EL (cell line): ENCODE data around the gene NUP153.

ENCODE experiments used
- DNase-seq: peaks from one replicate; pipeline ENCODE4 v3.0.0-alpha.2; 2016

Gene NUP153

DNA sequence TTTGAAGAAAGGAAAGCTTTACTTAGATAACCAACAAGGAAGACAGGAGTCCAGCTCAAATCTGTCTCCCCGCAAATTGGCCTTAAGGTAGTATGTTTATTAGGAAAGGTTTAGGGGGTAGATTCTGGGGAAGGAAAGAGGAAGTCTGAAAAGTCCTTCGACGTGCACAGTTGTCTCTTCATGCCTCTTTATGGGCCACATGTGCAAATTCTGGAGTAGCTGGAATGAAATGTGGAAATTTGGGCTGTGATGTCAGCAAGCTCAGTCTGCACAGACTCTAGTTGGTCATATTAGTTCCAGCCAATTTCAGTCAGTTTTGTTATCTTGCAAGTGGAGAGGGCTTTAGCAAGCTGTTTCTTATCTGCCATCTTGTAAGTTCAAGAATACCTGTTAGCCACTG is 50.1 kb downstream of the NUP153 start:
- no peak for DNase-seq

DNA sequence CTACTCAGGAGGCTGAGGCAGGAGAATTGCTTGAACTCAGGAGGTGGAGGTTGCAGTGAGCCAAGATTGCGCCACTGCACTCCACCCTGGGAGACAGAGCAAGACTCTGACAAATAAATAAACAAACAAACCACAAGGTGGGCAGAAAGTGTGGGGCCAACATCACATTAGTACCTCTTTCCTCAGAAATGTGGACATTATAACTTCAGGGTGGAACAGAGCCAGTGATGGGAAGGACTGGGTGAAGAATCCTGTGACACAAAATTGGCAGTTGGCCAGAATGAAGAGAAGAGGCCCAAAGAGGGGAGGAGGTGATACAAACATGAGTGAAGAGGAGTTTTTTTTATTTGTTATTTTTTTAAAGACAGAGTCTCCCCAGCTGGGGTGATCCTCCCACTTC is 50.6 kb downstream of the NUP153 start:
- peak; percentile 18 for DNase-seq

DNA sequence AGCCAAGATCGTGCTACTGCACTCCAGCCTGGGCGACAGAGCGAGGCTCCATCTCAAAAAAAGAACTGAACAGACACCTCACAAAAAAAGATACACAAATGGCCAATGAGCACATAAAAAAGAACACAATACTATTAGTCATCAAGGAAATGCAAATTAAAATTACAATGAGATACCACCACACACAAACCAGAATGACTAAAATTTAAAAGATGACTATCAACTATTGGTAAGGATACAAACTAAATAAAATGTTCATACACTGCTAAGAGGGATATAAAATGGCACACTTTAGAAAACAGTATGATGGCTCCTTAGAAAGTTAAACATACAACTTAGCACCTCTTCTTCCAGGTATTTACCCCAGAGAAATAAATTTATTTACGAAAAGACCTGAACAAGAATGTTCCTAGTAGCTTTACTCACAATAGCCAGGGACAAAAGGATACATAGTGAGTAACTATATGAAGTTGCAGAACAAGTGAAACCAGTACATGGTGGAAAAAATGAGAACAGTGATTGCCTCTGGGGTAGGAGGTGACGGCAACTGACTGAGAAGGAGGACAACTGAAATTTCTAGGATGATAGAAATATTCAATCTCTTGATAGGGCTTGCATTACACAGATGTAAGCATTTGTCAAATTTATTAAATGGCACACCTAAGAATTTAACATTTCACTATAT is 53.4 kb downstream of the NUP153 start:
- no peak for DNase-seq

DNA sequence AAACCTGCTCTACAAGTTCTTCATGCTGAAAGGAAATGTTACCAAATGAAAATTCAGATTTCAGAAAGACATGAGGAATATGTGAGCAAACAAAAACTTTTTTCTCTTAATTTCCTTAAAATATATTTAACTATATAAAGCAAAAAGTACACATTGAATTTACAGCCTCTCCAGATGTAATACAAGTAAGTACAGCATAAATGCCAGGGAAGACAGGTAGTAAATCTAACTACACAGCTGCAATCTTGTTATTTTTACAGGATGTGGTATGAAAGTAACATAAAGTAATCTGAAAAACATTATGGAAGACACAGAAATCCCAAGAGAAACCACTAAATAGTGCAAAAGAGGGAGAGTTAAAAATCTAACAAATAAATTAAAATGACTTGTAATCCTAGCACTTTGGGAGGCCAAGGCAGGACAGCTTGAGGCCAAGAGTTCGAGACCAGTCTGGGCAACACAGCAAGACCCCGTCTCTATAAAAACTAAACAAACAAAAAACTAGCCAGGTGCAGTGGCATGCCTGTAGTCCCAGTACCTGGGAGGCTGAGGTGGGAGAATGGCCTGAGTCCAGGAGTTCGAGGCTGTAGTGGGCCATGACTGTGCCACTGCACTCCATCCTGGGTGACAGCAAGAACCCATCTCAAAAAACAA is 55.9 kb downstream of the NUP153 start:
- DNase-seq, result no peak

DNA sequence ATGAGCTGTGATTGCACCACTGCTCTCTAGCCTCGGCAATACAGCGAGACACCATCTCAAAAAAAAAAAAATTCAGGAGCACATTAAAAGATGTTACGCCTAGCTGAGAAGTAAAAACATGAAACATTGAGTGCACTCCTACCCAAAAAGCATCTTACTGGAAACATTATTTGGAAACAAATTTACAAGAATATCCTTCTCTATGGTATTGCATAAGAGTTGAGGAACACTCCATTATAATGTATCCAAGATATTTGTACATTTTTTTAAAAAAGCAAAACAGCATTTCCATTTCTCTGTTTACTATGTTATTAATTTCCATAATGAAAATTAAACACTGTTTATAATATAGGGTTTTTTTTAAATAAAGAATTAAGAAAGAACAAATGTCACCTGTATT is 58.0 kb downstream of the NUP153 start:
- no peak for DNase-seq

DNA sequence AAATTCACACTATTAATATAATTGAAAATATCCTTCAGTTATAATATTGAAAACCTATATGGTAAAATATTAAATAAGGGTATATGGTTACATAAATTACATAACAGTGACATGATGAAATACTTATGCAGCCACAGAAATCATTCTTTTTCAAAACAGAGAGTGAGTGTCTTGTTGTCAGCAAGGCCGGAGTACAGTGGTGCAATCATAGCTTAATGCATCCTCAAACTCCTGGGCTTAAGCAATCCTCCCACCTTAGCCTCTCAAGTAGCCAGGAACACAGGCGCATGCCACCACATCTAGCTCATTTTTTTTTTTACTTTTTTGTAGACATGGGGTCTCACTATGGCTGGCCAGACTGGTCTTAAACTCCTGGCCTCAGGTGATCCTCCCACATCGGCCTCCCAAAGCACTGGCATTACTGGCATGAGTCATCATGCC is 66.2 kb downstream of the NUP153 start:
- peak; percentile 22 for DNase-seq

DNA sequence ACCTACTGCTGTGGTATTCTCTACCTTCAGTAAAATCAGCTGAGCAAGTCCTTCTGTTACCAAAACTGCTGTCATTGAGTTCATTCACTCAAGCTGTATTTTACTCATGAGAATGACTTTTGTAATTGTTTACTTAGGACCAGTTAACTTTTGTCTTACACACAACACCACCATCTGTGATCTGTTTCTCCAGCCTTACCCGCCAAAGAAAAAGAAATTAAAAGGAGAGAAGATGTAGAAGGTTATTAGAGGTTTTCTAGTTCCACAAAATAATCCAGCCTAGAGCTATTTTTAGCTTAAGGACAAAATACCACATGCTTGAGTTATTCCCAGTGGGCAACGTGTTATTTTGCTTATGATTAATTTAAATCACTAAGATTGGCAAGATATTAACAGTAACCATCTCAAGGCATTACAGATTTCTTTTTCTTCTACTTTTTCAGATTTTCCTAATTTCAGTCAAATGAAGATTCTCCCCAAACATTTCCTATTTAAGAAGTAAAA is 68.5 kb downstream of the NUP153 start:
- no peak for DNase-seq

DNA sequence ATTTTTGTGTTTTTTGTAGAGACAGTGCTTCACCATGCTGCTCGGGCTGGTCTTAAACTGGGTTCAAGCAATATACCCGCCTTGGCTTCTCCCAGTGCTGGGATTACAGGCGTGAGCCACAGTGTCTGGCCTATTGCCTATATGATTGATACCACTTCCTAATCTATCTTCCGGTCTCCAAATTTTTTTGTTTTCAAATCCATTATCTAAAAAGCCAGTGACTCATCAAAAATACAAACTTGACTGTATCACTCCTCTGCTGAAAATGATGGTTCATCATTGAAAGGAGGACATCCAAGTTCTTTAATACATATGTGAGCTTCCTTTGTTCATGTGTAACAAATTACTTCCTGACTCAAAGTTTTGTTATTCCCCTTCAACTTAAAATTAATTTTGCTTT is 71.2 kb downstream of the NUP153 start:
- no peak for DNase-seq

DNA sequence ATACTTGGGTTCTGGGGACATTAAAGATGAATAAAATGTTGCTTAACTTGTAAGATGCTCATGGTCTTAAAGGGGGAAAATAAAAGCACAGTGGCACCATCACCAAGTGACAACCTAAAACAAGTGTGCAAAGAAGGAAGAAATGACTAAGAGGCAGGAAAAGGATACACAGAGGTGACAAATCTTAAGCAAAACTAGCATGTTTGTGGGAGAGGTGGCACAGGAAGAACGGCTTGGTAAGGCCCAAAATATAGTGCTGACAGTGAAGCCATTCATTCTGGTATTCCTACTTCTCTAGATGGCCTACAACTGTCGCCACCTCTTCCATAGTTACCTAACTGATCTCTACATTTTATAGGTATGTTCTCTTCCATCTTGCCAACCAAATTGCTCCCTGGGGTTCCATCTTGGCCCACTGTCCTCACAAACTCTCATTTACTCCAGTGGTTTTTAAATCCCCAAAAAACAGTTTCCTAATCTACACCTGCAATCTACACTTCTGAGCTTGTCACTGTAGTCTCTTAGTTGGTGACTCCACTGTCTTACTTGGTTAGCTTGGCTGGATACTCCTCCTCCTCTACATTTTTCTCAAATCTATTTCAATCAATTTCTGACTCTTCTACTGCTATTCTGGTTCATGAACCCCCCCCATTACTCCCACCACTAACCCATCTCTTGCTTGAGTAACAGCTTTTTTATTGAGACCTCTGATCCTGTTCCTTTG is 73.1 kb downstream of the NUP153 start:
- no peak for DNase-seq

DNA sequence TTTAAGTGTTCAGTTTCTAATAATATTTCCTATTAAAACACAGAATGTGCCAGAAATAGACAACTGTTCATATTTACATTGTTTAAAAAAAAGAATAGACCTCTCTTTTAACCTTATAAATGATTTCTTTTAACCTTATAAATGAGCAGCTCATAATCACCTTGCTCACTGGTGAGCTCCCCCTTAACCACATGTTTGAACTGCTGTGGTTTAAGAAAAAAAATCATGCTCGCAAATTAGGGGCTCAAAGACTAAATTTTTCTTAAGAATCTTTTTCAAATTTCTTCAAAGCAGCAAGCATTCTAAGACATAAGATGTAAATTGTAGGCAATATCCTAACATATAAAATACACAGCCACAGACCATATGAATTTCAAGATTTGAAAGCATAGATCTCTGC is 73.8 kb downstream of the NUP153 start:
- DNase-seq, result no peak

DNA sequence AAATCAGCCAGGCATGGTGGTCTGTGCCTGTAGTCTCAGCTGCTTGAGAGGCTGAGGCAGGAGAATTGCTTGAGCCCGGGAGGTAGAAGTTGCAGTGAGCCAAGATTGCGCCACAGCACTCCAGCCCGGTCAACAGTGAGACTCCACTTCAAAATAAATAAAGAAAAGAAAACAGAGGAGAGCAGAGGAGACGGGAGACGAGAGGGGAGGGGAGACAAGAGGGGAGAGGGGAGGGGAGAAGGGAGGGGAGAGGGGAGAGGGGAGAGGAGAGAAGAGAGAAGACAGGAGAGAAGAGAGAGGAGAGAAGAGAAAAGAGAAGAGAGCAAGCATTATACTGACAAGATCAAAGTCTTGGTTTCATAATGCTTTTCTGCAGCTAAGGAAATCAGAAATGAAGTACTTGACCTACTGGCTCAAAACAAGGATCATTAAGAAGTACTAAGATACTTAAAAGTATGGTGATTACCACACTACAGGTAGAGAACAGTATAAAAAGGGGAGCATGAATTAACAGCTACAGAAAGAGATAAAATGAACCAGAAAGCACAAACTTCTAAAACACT is 76.1 kb downstream of the NUP153 start:
- no peak for DNase-seq

DNA sequence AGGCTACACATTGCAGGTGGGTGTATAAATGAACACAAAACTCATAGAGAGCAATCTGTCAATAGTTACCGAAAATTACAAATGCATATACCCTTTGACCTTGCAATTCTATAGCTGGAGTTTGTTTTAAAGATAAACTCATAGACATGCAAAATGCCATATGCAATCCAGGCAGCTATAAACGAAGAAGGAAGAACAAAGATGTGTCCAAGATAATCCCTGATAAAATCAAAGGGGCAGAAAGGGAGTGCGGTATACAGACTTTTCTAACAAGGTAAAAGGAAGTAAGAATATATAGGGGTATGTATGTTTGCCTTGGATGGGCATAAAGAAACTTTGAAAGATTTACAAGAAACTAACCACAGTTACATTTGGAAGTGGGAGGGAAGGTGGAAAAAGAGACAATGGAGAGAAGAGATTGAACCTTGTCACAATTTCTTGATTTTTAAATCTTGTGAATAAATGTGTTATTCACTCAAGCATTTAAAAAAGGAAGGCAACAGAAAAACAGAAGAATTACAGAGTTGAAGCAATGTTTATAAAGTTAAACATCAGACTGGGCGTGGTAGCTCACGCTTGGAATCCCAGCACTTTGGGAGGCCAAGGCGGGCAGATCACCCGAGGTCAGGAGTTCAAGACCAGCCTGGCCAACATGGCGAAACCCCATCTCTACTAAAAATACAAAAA is 76.8 kb downstream of the NUP153 start:
- no peak for DNase-seq

DNA sequence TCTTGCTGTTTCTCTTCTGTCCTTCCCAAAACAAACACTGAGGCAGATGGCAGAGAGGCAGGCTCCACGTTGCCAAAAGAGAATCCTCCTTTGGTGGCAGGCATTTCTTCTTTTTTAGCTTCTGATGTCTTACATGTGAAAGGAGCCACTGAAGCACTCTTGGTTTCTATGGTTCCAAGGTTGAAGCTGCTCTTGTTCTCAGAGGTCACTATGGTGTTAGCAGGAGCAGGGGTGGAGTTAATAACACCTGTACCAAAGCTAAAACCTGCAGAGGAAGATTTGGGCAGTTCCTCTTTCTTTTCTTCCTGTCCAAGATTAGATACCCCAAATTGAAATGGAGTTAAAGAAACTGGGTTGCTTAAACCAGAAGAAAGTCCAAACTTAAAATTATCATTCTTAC is 77.9 kb downstream of the NUP153 start:
- DNase-seq, result no peak

DNA sequence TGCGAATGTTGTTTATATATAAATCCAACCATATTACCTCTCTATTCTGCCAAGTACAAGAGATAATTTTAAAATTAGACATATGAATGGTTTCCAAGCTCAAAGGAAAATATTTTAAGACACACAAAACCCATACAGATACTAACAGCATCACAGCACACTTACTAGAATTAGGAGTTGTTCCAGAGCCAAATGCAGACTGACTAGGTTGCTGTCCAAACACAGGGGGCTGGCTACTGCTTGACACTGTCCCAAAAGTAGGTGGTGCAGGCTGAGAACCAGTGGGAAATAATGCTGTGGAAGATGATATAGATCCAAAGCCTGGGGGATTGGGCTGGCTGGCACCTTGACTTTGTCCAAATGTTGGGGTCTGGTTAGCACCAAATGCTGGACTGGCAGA is 82.3 kb downstream of the NUP153 start:
- no peak for DNase-seq

DNA sequence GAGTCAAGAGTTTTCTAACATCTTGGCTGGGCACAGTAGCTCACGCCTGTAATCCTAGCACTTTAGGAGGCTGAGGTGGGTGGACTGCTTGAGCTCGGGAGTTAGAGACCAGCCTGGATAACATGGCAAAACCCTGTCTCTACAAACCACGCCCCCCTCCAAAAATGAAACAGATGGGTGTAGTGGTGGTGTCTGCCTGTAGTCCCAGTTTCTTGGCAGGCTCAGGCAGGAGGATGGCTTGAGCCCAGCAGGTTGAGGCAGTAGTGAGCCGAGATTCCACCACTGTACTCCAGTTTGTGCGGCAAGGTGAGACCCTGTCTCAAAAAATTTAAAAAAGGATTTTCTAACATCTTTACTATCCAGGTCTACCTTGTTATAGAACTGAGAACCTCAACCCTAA is 84.6 kb downstream of the NUP153 start:
- DNase-seq, result no peak

DNA sequence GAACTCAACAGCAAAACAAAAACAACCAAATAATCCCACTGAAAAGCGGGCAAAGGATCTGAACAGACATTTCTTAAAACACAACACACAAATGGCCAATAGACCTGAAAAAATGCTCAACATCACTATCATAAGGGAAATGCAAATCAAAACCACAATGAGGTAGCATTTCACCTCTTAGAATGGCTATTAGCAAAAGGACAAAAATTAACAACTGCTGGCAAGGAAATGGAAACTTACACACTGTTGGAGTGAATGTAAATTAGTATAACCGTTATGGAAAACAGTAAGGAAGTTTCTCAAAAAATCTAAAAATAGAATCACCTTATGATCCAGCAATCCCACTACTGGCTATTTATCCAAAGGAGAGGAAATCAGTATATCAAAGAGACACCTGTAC is 85.7 kb downstream of the NUP153 start:
- DNase-seq, result no peak

DNA sequence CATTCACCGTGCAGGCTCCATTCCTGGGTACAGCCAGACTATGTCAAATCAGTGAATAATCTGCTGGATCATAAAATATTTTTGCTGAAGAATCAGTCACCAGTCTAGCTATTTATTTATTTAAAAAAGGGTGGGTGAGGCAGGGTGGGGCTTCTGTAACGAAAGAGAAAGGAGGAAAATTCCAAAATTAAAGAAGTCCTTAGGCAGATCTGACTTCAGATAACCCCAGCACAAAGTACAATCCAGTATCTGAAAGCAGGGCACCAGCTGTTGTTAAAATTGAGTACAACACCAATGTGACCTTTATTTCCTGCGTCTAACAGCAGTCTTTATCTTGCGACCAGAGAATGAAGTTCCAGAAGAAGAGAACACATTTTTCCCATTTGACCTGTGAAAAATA is 90.9 kb downstream of the NUP153 start:
- DNase-seq, result no peak

DNA sequence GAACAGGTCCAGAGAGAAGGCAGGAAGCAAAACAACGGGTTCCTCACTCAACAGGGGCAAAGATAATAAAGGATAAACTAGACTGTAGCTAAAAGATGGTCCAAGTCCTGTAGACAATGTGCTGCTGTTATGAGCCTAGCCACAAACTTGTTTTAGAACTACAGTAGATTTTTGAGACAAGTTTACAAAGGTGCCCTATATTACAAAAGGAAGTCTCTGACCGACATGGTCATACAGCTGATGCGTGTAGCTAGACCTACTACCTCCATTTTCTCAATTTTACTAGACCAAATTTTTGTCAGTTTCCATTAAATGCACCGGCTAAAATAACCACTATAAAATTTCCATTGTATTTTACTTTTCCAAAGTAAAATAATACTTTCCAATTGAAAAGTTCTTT is 94.7 kb downstream of the NUP153 start:
- no peak for DNase-seq

DNA sequence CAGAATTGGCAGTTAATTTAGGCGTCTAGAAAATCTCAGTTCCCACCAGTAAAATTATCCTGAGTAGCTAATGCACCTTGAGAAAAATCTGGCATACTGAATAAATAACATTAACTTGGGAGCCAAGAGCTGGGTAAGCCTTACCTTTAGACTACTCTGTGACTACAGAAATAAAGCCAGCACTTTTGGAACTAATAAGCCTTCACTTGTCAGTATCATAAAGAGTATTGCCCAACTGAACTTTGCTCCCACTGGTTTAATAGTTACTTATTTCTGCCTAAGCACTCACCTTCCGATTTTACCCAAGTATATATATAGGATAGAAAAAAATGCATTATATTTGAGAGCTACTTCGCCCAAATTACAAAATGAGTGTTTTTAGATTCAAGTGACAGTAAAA is 95.9 kb downstream of the NUP153 start:
- no peak for DNase-seq

DNA sequence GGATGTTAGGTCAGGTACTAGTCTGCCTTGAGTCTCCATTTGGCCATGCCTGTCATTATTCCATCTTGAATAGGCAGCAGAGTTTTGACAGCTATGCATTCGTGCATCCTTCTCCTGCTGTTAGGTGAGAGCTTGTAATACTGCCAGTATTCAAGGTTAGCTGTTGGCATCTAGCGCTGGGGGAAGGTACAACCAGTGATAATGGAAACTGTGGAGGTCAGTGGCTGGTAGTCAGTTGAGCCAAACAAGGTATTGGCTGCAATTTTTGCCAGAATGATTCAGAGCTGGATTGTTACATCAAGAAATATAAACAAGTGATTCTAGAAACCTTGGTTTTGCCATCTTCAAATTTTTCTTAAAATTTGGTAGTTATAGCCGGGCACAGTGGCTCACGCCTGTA is 100.1 kb downstream of the NUP153 start:
- DNase-seq, result no peak

DNA sequence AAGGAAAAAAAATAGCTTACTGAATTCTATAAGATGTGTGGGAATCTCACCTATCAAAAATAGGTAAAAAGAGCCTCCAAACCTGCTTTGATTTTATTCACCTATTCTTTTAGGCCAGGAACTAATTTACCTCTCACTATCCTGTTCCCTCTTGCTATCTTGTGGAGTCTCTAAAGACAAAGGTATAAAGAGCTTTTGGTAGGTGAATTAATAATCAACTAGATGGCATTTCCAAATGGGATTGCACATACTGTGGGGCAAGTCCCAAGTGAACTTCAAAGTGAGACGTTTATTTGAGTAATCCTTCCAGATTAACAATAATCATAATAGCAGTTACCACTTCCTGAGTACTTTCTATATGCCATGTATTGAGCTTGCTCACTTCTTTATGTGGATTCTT is 103.8 kb downstream of the NUP153 start:
- DNase-seq, result no peak

DNA sequence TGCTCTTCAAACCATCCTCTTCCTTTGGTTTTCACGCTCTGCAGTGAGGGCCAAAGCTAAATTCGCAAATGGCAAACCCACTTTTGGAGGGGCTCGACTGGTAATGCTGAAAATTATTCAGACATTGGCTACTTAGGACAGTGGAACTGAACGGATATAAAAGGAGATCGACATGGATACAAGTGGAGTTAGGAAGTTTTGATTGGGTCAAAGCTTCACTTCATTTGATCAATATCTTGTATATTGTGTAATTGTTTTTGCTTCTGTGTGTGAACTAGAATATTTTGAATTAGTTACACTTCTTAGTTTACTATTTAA is 105.4 kb downstream of the NUP153 start:
- DNase-seq, result no peak
